OCI-LY7 (cell line): ENCODE data around the gene DCP2.

ENCODE experiments used
- EZH2phosphoT487 ChIP-seq: fragments of 200-600 bp; sonication (generic); IDR thresholded peaks from 2 replicates; pipeline ENCODE4 v1.6.1; 2018; ENCODE audit warnings: low read depth, borderline replicate concordance, mild to moderate bottlenecking, mixed run types, antibody characterized with exemption, low read length, moderate library complexity, mixed read lengths
- TF ChIP-seq, protein P1 (sequence below): fragments of 200-600 bp; sonication (generic); conservative IDR thresholded peaks from 2 replicates; pipeline ENCODE4 v1.5.1; 2014; ENCODE audit warnings: mild to moderate bottlenecking, antibody characterized with exemption, low read length, moderate library complexity, mixed read lengths

DNA sequence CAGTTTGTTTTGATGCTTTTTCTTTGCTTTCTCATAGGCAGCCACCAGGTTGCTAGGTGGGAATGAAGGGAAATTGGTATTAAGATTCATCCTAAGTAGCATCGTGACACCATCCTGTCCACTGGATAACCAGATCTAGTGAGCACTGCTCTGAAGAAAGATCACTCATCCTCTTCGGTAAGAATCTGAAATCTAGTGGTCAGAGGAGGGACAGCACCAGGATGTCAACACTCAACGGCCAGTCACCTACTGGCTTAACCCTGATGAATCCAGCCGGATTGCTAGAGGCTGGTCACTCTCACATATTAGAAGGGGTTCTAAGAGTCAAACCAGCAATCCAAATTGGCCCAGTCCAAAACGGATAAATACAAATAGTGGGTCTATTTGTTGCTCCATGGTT is 50.8 kb downstream of the DCP2 start:
- TF ChIP-seq, protein P1, sequence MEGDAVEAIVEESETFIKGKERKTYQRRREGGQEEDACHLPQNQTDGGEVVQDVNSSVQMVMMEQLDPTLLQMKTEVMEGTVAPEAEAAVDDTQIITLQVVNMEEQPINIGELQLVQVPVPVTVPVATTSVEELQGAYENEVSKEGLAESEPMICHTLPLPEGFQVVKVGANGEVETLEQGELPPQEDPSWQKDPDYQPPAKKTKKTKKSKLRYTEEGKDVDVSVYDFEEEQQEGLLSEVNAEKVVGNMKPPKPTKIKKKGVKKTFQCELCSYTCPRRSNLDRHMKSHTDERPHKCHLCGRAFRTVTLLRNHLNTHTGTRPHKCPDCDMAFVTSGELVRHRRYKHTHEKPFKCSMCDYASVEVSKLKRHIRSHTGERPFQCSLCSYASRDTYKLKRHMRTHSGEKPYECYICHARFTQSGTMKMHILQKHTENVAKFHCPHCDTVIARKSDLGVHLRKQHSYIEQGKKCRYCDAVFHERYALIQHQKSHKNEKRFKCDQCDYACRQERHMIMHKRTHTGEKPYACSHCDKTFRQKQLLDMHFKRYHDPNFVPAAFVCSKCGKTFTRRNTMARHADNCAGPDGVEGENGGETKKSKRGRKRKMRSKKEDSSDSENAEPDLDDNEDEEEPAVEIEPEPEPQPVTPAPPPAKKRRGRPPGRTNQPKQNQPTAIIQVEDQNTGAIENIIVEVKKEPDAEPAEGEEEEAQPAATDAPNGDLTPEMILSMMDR = no peak
- TF ChIP-seq EZH2phosphoT487 = no peak
